Measurements from ENCODE around the gene THEMIS. TPM values are rescaled to one million over a fixed set of nuclear protein-coding genes. Genes with fewer than 3 reads are reported as not detected.

The THEMIS gene
- total RNA-seq, 1 donor from 2014 or later, result not detected

DNA sequence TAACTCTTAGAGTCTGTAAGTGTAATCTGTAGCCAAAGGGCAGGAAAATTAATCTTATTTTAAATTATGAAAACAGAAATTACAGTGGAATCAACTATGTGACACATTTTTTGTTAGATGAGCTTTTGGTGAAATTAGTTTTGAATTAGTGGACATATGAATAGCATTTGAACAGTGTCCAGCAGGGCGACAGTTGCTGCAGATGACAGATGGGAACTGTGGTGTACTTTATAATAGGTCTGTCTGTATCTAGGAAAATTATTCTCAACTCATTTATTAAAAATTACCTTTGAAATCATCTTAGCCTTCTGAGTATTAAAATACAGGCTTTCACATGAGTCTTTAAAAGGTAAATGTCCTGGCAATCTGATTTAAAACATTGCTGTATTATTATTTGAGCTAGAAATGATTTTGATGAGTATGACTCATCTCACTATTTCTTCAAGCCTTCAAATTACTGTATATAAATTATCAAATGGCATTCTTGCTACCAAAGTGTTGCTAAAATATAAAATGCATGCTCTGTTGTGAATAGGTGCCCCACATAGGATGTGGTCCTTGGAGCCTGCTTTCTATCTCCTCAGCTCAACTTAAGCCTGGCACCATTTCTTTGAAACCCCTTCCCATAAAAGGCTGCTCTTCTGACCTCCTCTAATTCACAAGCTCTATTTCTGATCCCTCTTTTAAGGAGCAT lies 173.5 kb downstream of the THEMIS start:
- no peaks in the 10 kb centered on the region for H3K36me3 ChIP-seq
- TF ChIP-seq, protein P1, sequence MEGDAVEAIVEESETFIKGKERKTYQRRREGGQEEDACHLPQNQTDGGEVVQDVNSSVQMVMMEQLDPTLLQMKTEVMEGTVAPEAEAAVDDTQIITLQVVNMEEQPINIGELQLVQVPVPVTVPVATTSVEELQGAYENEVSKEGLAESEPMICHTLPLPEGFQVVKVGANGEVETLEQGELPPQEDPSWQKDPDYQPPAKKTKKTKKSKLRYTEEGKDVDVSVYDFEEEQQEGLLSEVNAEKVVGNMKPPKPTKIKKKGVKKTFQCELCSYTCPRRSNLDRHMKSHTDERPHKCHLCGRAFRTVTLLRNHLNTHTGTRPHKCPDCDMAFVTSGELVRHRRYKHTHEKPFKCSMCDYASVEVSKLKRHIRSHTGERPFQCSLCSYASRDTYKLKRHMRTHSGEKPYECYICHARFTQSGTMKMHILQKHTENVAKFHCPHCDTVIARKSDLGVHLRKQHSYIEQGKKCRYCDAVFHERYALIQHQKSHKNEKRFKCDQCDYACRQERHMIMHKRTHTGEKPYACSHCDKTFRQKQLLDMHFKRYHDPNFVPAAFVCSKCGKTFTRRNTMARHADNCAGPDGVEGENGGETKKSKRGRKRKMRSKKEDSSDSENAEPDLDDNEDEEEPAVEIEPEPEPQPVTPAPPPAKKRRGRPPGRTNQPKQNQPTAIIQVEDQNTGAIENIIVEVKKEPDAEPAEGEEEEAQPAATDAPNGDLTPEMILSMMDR (IDR thresholded peaks at IDR 0.05), result no peak
- no peaks in the 10 kb centered on the region for H3K4me1 ChIP-seq
- H3K27ac ChIP-seq, result no peak overlapping the region
- no peaks in the 10 kb centered on the region for H3K27me3 ChIP-seq
- no peaks in the 10 kb centered on the region for H3K9me3 ChIP-seq
- intact Hi-C loops (cut with DNase I), result no loop called here
- no peak overlapping the region for H3K4me3 ChIP-seq
- no peak for DNase-seq (ENCODE audit: low spot score in 2 of 2)

GRCh38 chr6:127725821-127726220 lies 175.0 kb downstream of the THEMIS start:
- no peak overlapping the region for H3K27ac ChIP-seq
- TF ChIP-seq, protein P1 (IDR thresholded peaks at IDR 0.05), result no peak
- no peak overlapping the region for H3K4me3 ChIP-seq
- no peaks in the 10 kb centered on the region for H3K36me3 ChIP-seq
- DNase-seq (ENCODE audit: low spot score in 2 of 2), result no peak
- no peaks in the 10 kb centered on the region for H3K4me1 ChIP-seq
- H3K9me3 ChIP-seq, result no peaks in the 10 kb centered on the region
- H3K27me3 ChIP-seq, result no peaks in the 10 kb centered on the region
- intact Hi-C loops (cut with DNase I), result no loop called here

DNA sequence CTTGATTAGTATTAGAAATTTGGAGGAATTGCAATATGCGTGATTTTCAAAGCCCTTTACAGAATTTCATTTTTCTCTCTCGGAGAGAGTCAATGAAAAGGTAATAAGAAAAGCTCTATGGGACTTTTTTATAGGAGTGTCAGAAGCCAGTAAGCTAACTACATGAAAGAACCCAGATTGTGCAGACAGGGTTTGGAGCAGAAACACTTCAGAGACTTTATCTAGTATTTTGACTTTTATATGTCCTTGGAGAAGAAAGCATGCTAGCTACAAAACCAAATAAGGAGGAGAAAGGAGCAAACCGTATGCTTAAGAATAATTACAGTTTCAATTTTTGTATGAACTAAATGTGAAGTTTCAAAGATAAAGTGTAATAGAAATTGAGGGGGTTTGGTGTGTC lies 182.2 kb downstream of the THEMIS start:
- H3K36me3 ChIP-seq, result no peaks in the 10 kb centered on the region
- no peak overlapping the region for H3K4me3 ChIP-seq
- TF ChIP-seq, protein P1 (IDR thresholded peaks at IDR 0.05), result no peak
- H3K9me3 ChIP-seq, result no peaks in the 10 kb centered on the region
- no peak for DNase-seq (ENCODE audit: low spot score in 2 of 2)
- H3K27me3 ChIP-seq, result no peaks in the 10 kb centered on the region
- no peaks in the 10 kb centered on the region for H3K4me1 ChIP-seq
- no peak overlapping the region for H3K27ac ChIP-seq
- intact Hi-C loops (cut with DNase I), result no loop called here

- no peaks in the 10 kb centered on the region for H3K9me3 ChIP-seq
- H3K36me3 ChIP-seq, result no peaks in the 10 kb centered on the region
- H3K27me3 ChIP-seq, result no peaks in the 10 kb centered on the region
- H3K27ac ChIP-seq, result no peak overlapping the region
- no peaks in the 10 kb centered on the region for H3K4me1 ChIP-seq
- intact Hi-C loops (cut with DNase I), result no loop called here
- DNase-seq (ENCODE audit: low spot score in 2 of 2), result no peak
- TF ChIP-seq, protein P1 (IDR thresholded peaks at IDR 0.05), result no peak
- no peak overlapping the region for H3K4me3 ChIP-seq
Measured at GRCh38 chr6:127717384-127717783, 183.5 kb downstream of the THEMIS start.

- Histone ChIP-seq H3K36me3 (no peaks in the 10 kb centered on the region), H3K27ac (no peak overlapping the region), H3K4me1 (no peaks in the 10 kb centered on the region), H3K9me3 (no peaks in the 10 kb centered on the region), H3K4me3 (no peak overlapping the region), H3K27me3 (no peaks in the 10 kb centered on the region)
- DNase-seq (ENCODE audit: low spot score in 2 of 2), result no peak
- TF ChIP-seq, protein P1 (IDR thresholded peaks at IDR 0.05), result no peak
- intact Hi-C loops (cut with DNase I), result no loop called here
Measured at GRCh38 chr6:127716465-127716864, 184.4 kb downstream of the THEMIS start.

- Histone ChIP-seq H3K27me3 (no peaks in the 10 kb centered on the region), H3K36me3 (no peaks in the 10 kb centered on the region), H3K9me3 (no peaks in the 10 kb centered on the region), H3K4me1 (no peaks in the 10 kb centered on the region), H3K4me3 (no peak overlapping the region), H3K27ac (no peak overlapping the region)
- TF ChIP-seq, protein P1 (IDR thresholded peaks at IDR 0.05), result no peak
- DNase-seq (ENCODE audit: low spot score in 2 of 2), result no peak
- intact Hi-C loops (cut with DNase I), result no loop called here
Measured at GRCh38 chr6:127710668-127711067, 190.2 kb downstream of the THEMIS start.
